Stimulated activated CD4-positive, alpha-beta T cell treated with anti-CD3 and anti-CD28 coated beads, Interleukin-1b, Interleukin-23, amount 100 ng/mL, for 4 hours (primary cell): Measurements from ENCODE around the gene FAM83G.
"Not testable (repeated sequence)": the region's sequence is repeated elsewhere in the genome, so short reads cannot be mapped to it uniquely, and the experiment has no call there.

Experiments used
- DNase-seq, 2 donors: peaks; one replicate each; pipeline ENCODE4 v3.0.0-alpha.2; 2020; ENCODE audit warnings: low read depth in 2 of 2

Gene FAM83G

DNA sequence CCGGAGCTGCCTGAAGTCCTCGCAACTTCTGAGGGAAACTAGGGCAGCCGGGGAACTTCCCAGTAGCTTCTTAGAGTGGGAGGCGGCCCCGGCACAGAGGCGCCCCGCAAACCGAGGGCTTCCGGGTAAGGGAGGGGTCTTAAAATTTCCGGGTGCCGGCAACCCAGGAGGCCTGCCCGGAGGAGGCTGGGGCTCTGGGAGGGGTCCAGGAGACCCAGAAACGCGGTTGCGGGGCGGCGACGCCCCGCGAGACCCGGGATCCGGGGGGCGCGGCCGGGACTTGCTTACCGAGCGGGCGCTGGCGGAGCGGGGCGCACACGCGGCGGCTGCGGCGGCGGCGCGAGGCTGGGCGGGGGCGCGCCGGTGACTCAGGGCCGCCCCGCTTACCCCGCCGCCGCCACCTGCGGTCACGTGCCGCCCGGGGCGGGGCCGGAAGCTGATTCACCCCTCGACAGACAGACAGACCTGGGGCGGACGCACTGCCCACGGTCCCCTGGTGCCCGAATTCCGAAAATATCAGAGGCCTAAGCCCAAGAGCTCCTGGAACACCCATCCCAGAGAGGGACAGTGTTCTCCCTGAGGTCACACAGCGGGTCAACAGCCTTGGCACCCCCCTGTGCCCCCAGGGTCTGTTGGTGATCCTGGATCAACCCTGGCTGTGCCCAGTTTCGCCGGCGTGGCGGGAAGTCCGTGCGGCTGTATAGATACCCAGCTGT lies at the start of gene FAM83G:
Gene FAM83G, minus strand, starts transcription at position 344 of the 716 bp plus-strand sequence. CDS start 723 bp downstream, outside the sequence.
- peak; percentile 87 to 91 for DNase-seq

DNA sequence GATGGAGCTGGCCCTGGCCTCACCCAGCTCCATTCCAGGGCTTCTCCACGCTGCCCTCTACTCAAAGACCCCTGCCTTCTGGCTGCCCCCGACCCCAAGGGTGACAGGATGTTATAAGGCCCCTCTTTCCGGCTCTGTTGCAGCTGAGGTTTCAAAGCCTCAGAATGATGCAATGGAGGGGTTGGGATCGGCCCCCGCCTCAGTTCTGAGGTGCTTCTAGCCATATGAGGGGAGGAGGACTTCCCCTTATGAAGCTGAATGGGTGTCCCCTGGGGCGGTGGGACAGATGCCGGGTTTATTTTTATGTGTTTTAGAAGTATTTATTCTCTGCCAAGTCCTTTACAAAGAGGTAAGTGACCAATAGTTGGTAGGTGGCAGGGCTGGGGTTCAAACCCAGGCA lies 44.3 kb upstream of the FAM83G start:
- not testable (repeated sequence) for DNase-seq

- DNase-seq, result not testable (repeated sequence)
These were observed 42.9 kb upstream of the FAM83G start for GRCh38 chr17:19047510-19047909.

GRCh38 chr17:19046782-19047375 lies 42.3 kb upstream of the FAM83G start, which contains the start of gene GRAP:
GRAP (minus strand) TSS chr17:19046957; CDS start chr17:19046926, 31 bp downstream.
- DNase-seq, result not testable (repeated sequence)

- not testable (repeated sequence) for DNase-seq
These were observed 40.1 kb upstream of the FAM83G start for GRCh38 chr17:19044643-19045042.

DNA sequence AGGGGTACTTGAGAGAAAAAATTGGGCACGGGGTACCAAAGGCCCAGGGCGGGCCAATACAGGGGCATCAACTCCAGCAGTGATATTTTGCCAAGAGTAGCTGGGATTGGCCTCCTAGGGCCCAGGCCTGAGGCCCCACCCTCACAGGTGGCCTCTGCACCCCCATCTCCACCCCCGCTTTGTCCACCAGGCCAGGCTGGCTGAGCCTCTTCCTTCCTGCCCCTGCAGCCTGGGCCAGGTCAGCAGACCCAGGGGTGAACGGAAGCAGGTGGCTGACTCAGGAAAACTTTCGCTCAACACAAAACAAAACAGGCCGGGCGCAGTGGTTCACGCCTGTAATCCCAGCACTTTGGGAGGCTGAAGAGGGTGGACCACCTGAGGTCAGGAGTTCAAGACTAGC lies 38.5 kb upstream of the FAM83G start:
- DNase-seq, result not testable (repeated sequence)

DNA sequence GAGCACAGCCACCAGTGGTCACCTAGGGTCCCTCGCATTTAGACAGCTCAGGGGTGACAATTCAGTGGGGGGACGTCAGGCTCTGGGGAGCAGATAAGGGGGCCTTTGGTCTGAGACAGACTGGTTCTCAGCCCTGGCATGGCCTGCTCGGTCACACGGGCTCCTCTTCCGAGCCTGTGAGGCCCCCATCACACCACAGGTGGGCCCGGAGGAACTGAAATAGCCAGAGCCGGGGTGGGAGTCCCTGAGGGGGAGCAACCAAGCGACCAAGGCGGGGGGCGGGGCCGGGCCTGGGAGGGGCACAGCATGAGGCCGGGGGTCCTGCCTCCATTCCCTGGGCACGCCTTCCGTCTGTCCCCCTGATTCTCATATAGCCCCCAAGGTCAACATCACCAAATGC lies 37.8 kb upstream of the FAM83G start:
- not testable (repeated sequence) for DNase-seq

- not testable (repeated sequence) for DNase-seq
These were observed 37.3 kb upstream of the FAM83G start for GRCh38 chr17:19041871-19042270.

GRCh38 chr17:19040350-19040749 lies 35.8 kb upstream of the FAM83G start:
- not testable (repeated sequence) for DNase-seq

- DNase-seq, result not testable (repeated sequence)
These were observed 34.2 kb upstream of the FAM83G start for GRCh38 chr17:19038730-19039129.

DNA sequence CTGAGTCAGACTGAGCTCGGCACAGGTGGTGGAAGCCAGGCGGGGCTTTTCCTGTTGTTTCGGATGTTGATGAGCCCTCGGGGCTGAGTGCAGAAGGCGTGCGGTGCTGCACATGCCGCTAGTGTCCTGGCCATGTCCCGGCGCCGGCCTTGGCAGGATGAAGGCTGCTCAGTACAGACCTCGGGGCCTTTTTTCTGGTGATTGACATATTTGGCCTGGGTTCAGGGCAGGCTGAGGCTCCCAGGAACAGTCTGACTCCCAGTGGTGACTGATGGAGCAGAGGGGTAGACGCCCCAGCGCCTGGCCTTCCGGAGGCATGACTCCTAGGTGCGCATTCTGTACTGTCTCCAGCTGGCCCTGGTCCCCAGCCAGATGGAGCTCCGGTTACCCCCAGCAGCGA lies 33.4 kb upstream of the FAM83G start:
- DNase-seq, result not testable (repeated sequence)

DNA sequence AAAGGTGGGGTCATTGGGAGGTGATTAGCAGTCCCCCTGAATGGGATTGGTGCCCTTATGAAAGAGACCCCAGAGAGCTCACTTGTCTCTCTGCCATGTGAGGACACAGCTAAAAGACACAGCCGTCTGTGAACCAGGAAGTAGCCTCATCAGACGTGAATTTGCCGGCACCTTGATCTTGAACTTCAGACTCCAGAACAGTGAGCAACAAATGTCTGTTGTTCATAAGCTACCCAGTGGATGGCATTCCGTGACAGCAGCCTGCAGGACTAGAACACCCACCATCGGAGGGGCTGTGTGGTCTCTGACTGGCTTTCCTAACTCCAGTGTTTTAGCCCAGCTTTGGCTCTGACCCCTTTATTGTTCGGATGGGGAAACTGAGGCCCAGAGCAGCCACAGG lies 33.0 kb upstream of the FAM83G start:
- not testable (repeated sequence) for DNase-seq

DNA sequence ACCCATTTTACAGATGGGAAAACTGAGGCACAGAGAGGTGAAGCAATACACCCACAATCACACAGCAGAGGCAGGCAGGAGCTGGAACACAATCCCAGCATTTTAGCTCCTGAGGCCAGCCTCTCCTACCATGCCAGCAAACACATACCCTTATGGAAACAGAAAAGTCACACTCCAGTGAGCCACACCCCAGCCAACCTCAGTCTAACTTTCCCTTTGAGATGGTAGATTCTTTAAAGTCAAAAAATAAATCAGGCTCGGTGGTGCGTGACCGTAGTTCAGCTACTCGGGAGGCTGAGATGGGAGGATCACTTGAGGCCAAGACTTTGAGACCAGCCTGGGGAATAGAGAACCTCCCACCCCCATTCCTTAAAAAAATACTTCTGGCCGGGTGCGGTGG lies 31.6 kb upstream of the FAM83G start:
- not testable (repeated sequence) for DNase-seq

- not testable (repeated sequence) for DNase-seq
These were observed 27.9 kb upstream of the FAM83G start for GRCh38 chr17:19032377-19032988.

DNA sequence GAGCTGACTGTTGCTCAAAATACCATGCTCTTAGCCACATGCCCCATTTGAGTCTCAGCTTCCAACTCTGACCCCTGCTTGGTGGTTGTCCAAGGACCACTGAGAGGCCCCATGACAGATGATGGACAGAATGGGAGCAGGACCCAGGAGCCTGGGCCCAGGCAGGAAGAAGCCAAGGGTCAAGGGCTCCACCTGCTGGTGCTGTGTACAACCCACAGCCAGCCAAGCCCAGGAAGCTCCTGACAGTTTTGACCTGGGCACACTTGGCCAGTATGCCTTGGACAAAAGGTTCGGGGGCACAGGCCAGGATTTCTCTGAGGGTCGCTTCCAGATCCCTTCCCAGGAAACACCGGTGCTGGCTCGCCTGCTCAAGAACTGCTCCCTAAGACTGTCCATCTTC lies 27.2 kb upstream of the FAM83G start:
- DNase-seq, result peak; percentile 36 to 49

DNA sequence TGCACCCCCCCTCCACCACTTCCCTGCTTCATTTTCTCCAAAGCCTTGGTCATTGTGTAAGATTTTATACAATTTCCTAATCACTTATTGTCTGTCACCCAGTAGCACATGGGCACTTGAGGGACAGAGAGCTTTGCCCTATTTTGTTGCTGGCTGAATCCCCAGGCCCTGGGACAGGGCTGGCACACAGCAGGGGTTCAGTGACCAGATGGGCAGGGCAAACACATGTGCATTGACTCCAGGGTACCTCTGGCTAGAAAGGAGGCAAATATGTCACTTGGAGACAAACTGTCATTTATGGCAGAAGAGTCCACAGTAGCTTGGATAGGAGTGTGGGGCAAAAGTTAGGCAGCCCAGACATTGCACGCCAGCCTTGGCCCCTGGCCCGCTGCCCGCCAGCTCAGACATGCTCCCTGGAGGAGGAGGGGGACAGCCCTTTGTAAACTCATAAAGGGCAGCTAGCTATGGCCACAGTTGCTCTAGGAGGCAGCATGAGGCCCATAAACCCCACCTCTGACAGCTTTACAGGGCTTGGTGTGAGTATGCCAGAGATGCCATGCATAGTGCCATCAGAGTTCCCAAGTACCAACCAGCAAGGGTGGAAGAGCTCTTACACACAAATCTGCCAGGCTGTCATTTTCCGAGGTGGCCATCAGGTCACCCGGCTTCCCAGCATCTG lies 26.3 kb upstream of the FAM83G start:
- DNase-seq, result not testable (repeated sequence)

DNA sequence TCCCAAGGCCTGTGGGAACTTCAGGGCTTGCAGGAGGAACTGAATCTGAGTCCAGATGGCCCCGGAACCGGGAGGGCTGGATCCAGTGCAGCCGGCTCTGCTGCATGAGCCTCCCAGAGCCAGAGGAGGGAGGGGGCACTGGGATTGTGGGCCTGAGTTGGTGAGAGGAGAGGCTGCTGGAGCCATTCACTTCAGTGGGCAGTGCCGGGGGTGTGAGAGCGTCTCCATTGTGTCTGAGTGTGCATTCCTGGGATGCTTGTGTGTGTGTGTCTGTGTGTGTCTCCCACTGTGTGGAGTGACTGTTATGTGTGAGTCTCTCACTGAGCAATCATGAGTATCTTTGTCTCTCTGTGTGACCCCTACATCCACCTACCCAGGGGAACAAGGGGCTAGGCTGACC lies 25.2 kb upstream of the FAM83G start:
- DNase-seq, result not testable (repeated sequence)

DNA sequence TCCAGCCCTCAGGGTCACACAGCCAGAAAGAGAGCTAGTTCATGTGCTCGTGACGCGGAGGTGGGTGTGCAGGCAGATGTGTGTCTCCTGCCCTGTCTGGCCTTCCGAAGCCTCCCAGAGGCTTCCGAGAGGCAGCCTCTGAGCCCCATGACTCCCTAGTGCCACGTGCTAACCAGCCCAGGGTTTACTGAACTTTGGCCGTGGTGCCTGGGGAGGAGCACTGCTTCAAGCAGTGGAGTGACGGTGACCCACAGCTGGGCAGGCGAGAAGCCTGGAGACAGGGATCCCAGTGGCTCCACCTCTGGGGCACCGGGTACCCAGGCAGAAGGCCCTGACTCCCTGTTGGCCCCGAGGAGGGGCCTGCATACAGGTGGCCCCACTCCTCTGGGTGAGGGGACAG lies 24.1 kb upstream of the FAM83G start:
- DNase-seq, result not testable (repeated sequence)

DNA sequence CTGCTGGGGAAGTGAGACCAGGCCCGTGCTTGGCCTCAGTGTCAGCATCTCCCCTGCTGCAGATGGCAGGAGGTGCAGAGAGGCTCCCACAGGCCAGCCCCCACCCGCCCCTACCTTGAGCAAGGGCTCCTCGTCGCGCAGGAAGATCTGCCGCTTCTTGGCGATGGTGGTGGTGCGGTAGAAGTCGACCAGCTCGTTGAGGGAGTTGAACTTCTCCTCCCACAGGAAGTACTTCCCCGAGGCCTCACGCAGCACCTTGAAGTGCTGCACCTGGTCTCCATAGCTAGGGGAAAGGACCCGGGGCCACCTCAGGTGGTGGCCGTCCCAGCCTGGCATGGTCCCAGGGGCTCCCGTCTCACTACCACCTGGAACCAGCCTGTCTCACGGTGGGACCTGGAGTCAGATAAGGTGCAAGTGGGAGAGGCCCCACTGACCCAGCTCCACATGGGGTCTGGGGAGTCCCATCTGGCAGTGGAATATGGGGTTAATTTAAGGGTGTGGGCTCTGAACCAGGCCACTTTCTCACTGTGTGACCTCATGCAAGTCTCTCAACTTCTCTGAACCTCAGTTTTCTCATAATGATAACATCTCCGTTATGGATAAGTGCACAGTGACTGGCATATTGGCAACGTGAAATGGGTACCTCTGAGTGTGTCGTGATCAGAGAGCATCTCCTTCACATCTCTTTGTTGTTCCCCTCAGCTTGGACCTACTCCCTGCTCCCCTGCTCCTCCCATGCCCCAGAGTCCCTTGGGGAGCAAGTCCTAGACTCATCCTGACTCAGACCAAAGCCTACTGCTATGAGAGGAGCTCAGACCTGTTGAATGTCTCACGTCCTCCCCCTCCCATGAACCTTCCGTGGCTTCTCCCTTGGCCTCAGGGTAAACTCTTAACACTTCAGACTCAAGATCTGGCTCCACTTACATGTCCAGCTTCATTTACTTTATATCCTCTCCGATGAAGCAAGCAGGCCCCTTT lies 19.8 kb upstream of the FAM83G start:
- DNase-seq, result no peak

DNA sequence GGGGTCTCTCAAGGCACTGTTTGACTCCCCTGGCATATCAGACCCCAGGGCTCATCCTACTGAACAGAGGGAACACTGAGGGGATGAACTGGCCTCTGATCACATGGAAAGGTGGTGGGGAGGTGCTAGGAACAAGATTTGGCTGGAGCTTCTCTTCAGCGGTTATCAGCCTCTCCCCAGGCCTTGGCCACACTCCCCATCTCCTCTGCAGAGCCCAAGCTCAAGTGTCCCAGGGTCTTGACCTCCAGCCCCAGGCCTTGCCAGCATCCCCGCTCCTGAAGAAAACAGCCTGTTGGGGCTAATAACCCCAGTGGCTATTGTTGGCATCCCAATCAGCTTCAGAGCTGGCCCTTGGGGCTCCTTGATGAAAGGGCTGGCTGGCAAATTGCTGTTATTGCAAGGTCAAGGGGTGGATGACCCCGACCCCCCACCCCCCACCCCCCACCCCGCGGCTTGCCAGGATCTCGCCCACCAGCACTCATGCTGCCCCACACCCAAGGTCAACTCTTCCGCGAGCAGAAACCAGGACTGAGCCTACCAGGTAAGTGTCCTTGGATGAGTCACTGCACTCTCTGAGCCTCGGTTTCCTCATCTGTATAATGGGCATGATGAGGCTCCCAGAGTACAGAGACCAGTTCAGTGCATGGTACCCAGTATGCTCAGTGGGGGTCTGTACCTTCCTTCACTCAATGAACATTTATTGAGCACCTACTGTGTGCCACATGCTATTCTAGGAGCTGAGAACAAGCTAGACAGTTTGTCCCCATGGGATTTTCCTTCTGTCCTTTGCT lies 18.8 kb upstream of the FAM83G start:
- no peak for DNase-seq
